RCC 7860 (cell line): Measurements from ENCODE around the gene STAC3.
A peak's percentile ranks its signal among the peaks of the same experiment; 100 is the strongest.
"Not testable (repeated sequence)": the region's sequence is repeated elsewhere in the genome, so short reads cannot be mapped to it uniquely, and the experiment has no call there.

Source experiments
- DNase-seq: peaks from one replicate; pipeline ENCODE4 v3.0.0-alpha.2; 2015; ENCODE audit warnings: low spot score
- FAIRE-seq: peaks from 2 replicates; lab custom pipeline; 2012; peaks lifted over from hg19 to GRCh38; lab: Jason Lieb, UNC

Gene STAC3

GRCh38 chr12:57250956-57251355, at the start of gene STAC3:
Gene STAC3 (minus strand): TSS chr12:57251187. CDS start chr12:57249636, 1,551 bp downstream.
- FAIRE-seq (no peak), DNase-seq (no peak)

GRCh38 chr12:57299514-57300016, 48.6 kb upstream of the STAC3 start:
- DNase-seq (no peak), FAIRE-seq (no peak)

- FAIRE-seq: no peak
- DNase-seq: no peak
These were observed 45.3 kb upstream of the STAC3 start for GRCh38 chr12:57296291-57296690.

GRCh38 chr12:57282073-57282472, 31.1 kb upstream of the STAC3 start:
- DNase-seq, FAIRE-seq: not testable (repeated sequence)

- DNase-seq: peak; percentile 95
- FAIRE-seq: peak; percentile 93
These were observed 29.4 kb upstream of the STAC3 start for GRCh38 chr12:57280211-57281062.

- no peak for FAIRE-seq
- DNase-seq: no peak
These were observed 27.7 kb upstream of the STAC3 start for GRCh38 chr12:57278465-57279381.

- DNase-seq (no peak), FAIRE-seq (no peak)
These were observed 26.1 kb upstream of the STAC3 start for GRCh38 chr12:57276935-57277563.

- FAIRE-seq, DNase-seq: not testable (repeated sequence)
These were observed 25.2 kb upstream of the STAC3 start for GRCh38 chr12:57276233-57276632.

- no peak for DNase-seq
- no peak for FAIRE-seq
These were observed 22.5 kb upstream of the STAC3 start for GRCh38 chr12:57273516-57273915.

GRCh38 chr12:57272337-57273151, 21.6 kb upstream of the STAC3 start:
- FAIRE-seq: no peak
- DNase-seq: no peak

GRCh38 chr12:57270966-57271470, 20.0 kb upstream of the STAC3 start:
- no peak for FAIRE-seq
- no peak for DNase-seq

GRCh38 chr12:57268264-57268663, 17.3 kb upstream of the STAC3 start:
- no peak for FAIRE-seq
- DNase-seq: peak; percentile 33

- no peak for FAIRE-seq
- DNase-seq: no peak
These were observed 15.7 kb upstream of the STAC3 start for GRCh38 chr12:57266681-57267080.

- FAIRE-seq: no peak
- no peak for DNase-seq
These were observed 12.1 kb upstream of the STAC3 start for GRCh38 chr12:57263096-57263495.

GRCh38 chr12:57262126-57262822, 11.3 kb upstream of the STAC3 start:
- no peak for FAIRE-seq
- DNase-seq: no peak

GRCh38 chr12:57261428-57261865, 10.5 kb upstream of the STAC3 start:
- FAIRE-seq (no peak), DNase-seq (no peak)

GRCh38 chr12:57260366-57260765, 9.4 kb upstream of the STAC3 start:
- DNase-seq (no peak), FAIRE-seq (no peak)

- no peak for DNase-seq
- no peak for FAIRE-seq
These were observed 8.3 kb upstream of the STAC3 start for GRCh38 chr12:57258977-57259970.
